Thyroid gland (tissue), 4 donors: Measurements from ENCODE around the gene GLYATL1. TPM values are rescaled to one million over a fixed set of nuclear protein-coding genes. Genes with fewer than 3 reads are reported as not detected.

Experiments
- DNase-seq, 2 donors: peaks; one replicate each; pipeline ENCODE4 v3.0.0-alpha.2; 2019
- H3K27ac ChIP-seq, 3 donors: fragments of 200-600 bp; sonication (generic); 1 replicate in 2 of 3; 2 replicates in 1 of 3; pipeline ENCODE4 v1.5.1; 2016 to 2019; ENCODE audit warnings: mild to moderate bottlenecking in 1 of 3, moderate library complexity in 1 of 3
- H3K27me3 ChIP-seq: fragments of 200-600 bp; sonication (generic); one replicate; pipeline ENCODE4 v1.5.1; 2019
- H3K36me3 ChIP-seq, 2 donors: fragments of 200-600 bp; sonication (generic); one replicate each; pipeline ENCODE4 v1.5.1; 2016 to 2019
- H3K4me1 ChIP-seq, 2 donors: fragments of 200-600 bp; sonication (generic); one replicate each; pipeline ENCODE4 v1.5.1; 2017 to 2019
- H3K4me3 ChIP-seq, 3 donors: fragments of 200-600 bp; sonication (generic); replicated peaks in 1 of 3; 1 replicate in 2 of 3; 2 replicates in 1 of 3; pipeline ENCODE4 v1.5.1; 2016; ENCODE audit warnings: mild to moderate bottlenecking in 1 of 3
- H3K9me3 ChIP-seq: fragments of 200-600 bp; sonication (generic); one replicate; pipeline ENCODE4 v1.5.1; 2017
- CTCF ChIP-seq, 6 experiments: fragments of 200-600 bp in 3 of 6; fragments of 450-650 bp in 3 of 6; sonication (generic) in 3 of 6; IDR thresholded peaks; one replicate each; pipeline ENCODE4 v1.5.1; 2016 to 2019; ENCODE audit warnings: antibody characterized with exemption in 6 of 6, mild to moderate bottlenecking in 2 of 6, inconsistent platforms in 1 of 6, moderate library complexity in 1 of 6
- POLR2A ChIP-seq, 2 donors: fragments of 450-650 bp; IDR thresholded peaks; one replicate each; pipeline ENCODE4 v1.6.1; 2017; ENCODE audit warnings: antibody characterized with exemption in 2 of 2, mild to moderate bottlenecking in 2 of 2, moderate library complexity in 1 of 2
- WGBS, 2 donors: methylation state at CpG; one replicate each; pipeline ENCODE4 v1.1.5; 2017; 5-methylcytosine and 5-hydroxymethylcytosine counted together
- intact Hi-C: fragments of 100-400 bp; cut with DNase I; formaldehyde crosslinking; loops from one replicate; pipeline ENCODE4 v1.15.1; 2023
- total RNA-seq, 4 donors: library from RNA; depleted of rRNA; stranded (reverse); fragments of >200 nt; gene quantifications; one replicate each; pipeline ENCODE4 v1.2.3, GENCODE V29; 2016

GLYATL1 gene
- total RNA-seq, 4 donors from 2014 or later, result not detected

- H3K27me3 ChIP-seq, result no peaks in the 10 kb centered on the region
- no peak overlapping the region for H3K27ac ChIP-seq
- no peaks in the 10 kb centered on the region for H3K36me3 ChIP-seq
- no peaks in the 10 kb centered on the region for H3K4me1 ChIP-seq
- WGBS, 2 donors, result 67 to 87% methylated on average over 2 of the region's 2 CpGs
- DNase-seq, result no peak
- no peak overlapping the region for H3K4me3 ChIP-seq
- intact Hi-C loops, result no loop called here
- no peak for TF ChIP-seq POLR2A (IDR thresholded peaks at IDR 0.05)
- no peak for TF ChIP-seq CTCF (IDR thresholded peaks at IDR 0.05)
- no peaks in the 10 kb centered on the region for H3K9me3 ChIP-seq
Measured at GRCh38 chr11:58919980-58920379, 19.3 kb upstream of the GLYATL1 start.

GRCh38 chr11:58921778-58922390 is 17.4 kb upstream of the GLYATL1 start:
- Histone ChIP-seq H3K27me3 (no peaks in the 10 kb centered on the region), H3K9me3 (no peaks in the 10 kb centered on the region), H3K4me3 (no peak overlapping the region), H3K27ac (no peak overlapping the region), H3K4me1 (no peaks in the 10 kb centered on the region), H3K36me3 (no peaks in the 10 kb centered on the region)
- TF ChIP-seq CTCF (IDR thresholded peaks at IDR 0.05), result no peak
- no peak for TF ChIP-seq POLR2A (IDR thresholded peaks at IDR 0.05)
- intact Hi-C loops, result no loop called here
- DNase-seq, result no peak
- 74 to 75% methylated on average over 5 of the region's 5 CpGs for WGBS, 2 donors

- H3K27me3 ChIP-seq, result no peaks in the 10 kb centered on the region
- TF ChIP-seq POLR2A (IDR thresholded peaks at IDR 0.05) (no peak), CTCF (IDR thresholded peaks at IDR 0.05) (no peak)
- no peaks in the 10 kb centered on the region for H3K9me3 ChIP-seq
- H3K4me1 ChIP-seq, result no peaks in the 10 kb centered on the region
- DNase-seq, result no peak
- no peaks in the 10 kb centered on the region for H3K36me3 ChIP-seq
- H3K4me3 ChIP-seq, result no peak overlapping the region
- H3K27ac ChIP-seq, result no peak overlapping the region
- intact Hi-C loops, result no loop called here
- WGBS, 2 donors, result 63% methylated on average over 5 of the region's 5 CpGs
Measured at GRCh38 chr11:58922479-58922878, 16.8 kb upstream of the GLYATL1 start.

- H3K36me3 ChIP-seq, result no peaks in the 10 kb centered on the region
- intact Hi-C loops, result no loop called here
Measured at GRCh38 chr11:58923300-58923788, 15.9 kb upstream of the GLYATL1 start.

More at GRCh38 chr11:58923300-58923788, 15.9 kb upstream of the GLYATL1 start:
- TF ChIP-seq CTCF (IDR thresholded peaks at IDR 0.05), result peak in 2 of 6 experiments; percentile 8 to 19
- TF ChIP-seq POLR2A (IDR thresholded peaks at IDR 0.05), result no peak
- Histone ChIP-seq H3K4me3 (no peak overlapping the region), H3K27ac (no peak overlapping the region), H3K9me3 (no peaks in the 10 kb centered on the region), H3K4me1 (peaks cover 0 to 4% of the 10 kb centered on the region in 2 donors), H3K27me3 (no peaks in the 10 kb centered on the region)
- WGBS, 2 donors, result 6 to 14% methylated on average over 5 of the region's 5 CpGs
- no peak for DNase-seq
